Hematopoietic multipotent progenitor cell (in vitro differentiated cells): ENCODE data around the gene TYSND1. TPM values are rescaled to one million over a fixed set of nuclear protein-coding genes. Genes with fewer than 3 reads are reported as not detected.

ENCODE experiments used
- total RNA-seq: library from RNA; depleted of rRNA; stranded (reverse); fragments of >200 nt; gene quantifications from one replicate; pipeline ENCODE4 v1.2.3, GENCODE V29; 2012

TYSND1 gene
- total RNA-seq, 1 donor = 12.7 TPM

Other genes starting within 250 kb of the TYSND1 start
- gene MACROH2A2, start 93.9 kb downstream of the TYSND1 start, total RNA-seq = 2.2 TPM
- 1.1 TPM for gene AIFM2, start 13.9 kb downstream of the TYSND1 start, total RNA-seq
- gene SAR1A, start 23.8 kb upstream of the TYSND1 start, total RNA-seq = 21.0 TPM
- gene PPA1, start 86.7 kb upstream of the TYSND1 start, total RNA-seq = 57.4 TPM
- under 0.01 TPM for gene NPFFR1, start 137.3 kb upstream of the TYSND1 start, total RNA-seq
- gene LRRC20, start 235.9 kb upstream of the TYSND1 start, total RNA-seq = 10.8 TPM